OCI-LY3 (cell line): ENCODE data around the gene MIDN.

Experiments used
- H2AFZ ChIP-seq: fragments of 200-600, 300-600 bp; shearing (Covaris generic); 2 replicates; pipeline ENCODE4 v1.6.0; 2014; ENCODE audit warnings: antibody characterized with exemption, low read depth, low read length
- H3K27ac ChIP-seq: fragments of 200-600, 300-600 bp; sonication (generic); 2 replicates; pipeline ENCODE4 v1.5.1; 2014; ENCODE audit warnings: mild to moderate bottlenecking, low read length, moderate library complexity, mixed read lengths
- H3K27me3 ChIP-seq: fragments of 200-600, 300-600 bp; sonication (generic); 2 replicates; pipeline ENCODE4 v1.6.1; 2014; ENCODE audit warnings: low read depth, low read length, mixed read lengths
- H3K36me3 ChIP-seq: fragments of 200-600, 300-600 bp; sonication (generic); replicated peaks from 2 replicates; pipeline ENCODE3; 2014; ENCODE audit warnings: low read depth, low read length, mixed read lengths
- H3K4me1 ChIP-seq: fragments of 300-600, 200-600 bp; sonication (generic); 2 replicates; pipeline ENCODE4 v1.6.1; 2014; ENCODE audit warnings: low read length, mixed read lengths
- H3K4me2 ChIP-seq: fragments of 200-600, 300-600 bp; sonication (generic); 2 replicates; pipeline ENCODE4 v1.6.1; 2014; ENCODE audit warnings: low read length, mixed read lengths
- H3K4me3 ChIP-seq: fragments of 300-600, 200-600 bp; sonication (generic); 2 replicates; pipeline ENCODE4 v1.5.1; 2014; ENCODE audit warnings: antibody characterized with exemption, mild to moderate bottlenecking, low read length, moderate library complexity
- H3K79me2 ChIP-seq: fragments of 300-600, 200-600 bp; shearing (Covaris generic); 2 replicates; pipeline ENCODE4 v1.6.1; 2014; ENCODE audit warnings: mild to moderate bottlenecking, low read length, mixed read lengths
- H3K9ac ChIP-seq: fragments of 300-600, 200-600 bp; shearing (Covaris generic); 2 replicates; pipeline ENCODE4 v1.6.0; 2014; ENCODE audit warnings: mild to moderate bottlenecking, low read length, moderate library complexity
- H3K9me3 ChIP-seq: fragments of 200-600, 300-600 bp; shearing (Covaris generic); 2 replicates; pipeline ENCODE4 v1.6.1; 2014; ENCODE audit warnings: low read length, mixed read lengths; ENCODE audit not compliant: insufficient read depth
- H4K20me1 ChIP-seq: fragments of 200-600, 300-600 bp; sonication (generic); 2 replicates; pipeline ENCODE4 v1.6.1; 2016; ENCODE audit warnings: low read length, mixed read lengths; ENCODE audit not compliant: insufficient read depth
- CTCF ChIP-seq: fragments of 200-600, 300-600 bp; sonication (generic); IDR thresholded peaks from 2 replicates; pipeline ENCODE4 v1.5.1; 2014; ENCODE audit warnings: antibody characterized with exemption, low read length, low read depth
- EZH2phosphoT487 ChIP-seq: fragments of 200-600 bp; shearing (Covaris generic); IDR thresholded peaks from 2 replicates; pipeline ENCODE4 v1.6.1; 2018; ENCODE audit warnings: antibody characterized with exemption, mixed run types, low read depth

Gene MIDN

DNA sequence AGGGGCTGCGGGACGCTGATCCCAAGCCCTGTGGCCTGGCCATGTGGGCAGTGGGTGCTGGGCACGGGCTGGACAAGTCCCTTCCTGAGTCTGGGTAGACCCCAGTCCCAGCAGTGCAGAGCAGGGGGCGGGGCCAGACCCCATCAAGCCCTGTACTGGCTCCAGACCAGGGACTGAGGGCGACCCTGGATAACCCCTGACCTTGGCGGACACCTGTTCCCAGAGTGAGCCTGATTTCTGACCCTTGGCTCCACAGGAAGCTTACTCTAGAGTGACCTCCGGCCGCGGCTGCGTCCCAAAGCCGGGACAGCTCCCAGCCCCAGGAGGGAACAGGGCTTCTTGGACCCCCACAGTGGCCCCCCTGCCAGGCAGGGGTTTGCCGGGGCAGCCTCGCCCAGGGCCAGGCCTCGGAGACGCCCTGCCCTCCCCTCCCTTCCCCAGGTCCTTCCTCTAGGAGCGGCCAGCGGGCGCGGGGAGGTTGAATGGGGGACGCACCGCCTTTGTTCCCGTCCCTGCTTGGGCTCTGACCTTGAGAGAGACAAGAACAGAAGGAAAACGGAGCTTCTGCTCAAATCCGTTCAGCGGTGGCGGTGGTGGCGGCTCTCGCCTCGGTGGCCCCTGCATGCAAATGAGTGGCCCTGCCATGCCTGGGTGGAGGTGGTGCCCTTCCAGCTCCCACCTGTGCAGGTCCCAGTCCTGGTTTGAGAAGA is 35.0 kb downstream of the MIDN start:
- Histone ChIP-seq H3K4me1 (no peaks in the 10 kb centered on the region), H3K27ac (no peak overlapping the region), H3K4me3 (no peak overlapping the region), H2AFZ (no peak overlapping the region), H3K9me3 (no peaks in the 10 kb centered on the region), H3K9ac (no peak overlapping the region), H3K36me3 (peaks cover 12% of the 10 kb centered on the region), H3K27me3 (peaks cover 9% of the 10 kb centered on the region; the same call in 1 of the 2 replicates), H4K20me1 (peaks cover 5% of the 10 kb centered on the region; the same call in 1 of the 2 replicates), H3K4me2 (no peak overlapping the region), H3K79me2 (no peaks in the 10 kb centered on the region)
- no peak for TF ChIP-seq EZH2phosphoT487

DNA sequence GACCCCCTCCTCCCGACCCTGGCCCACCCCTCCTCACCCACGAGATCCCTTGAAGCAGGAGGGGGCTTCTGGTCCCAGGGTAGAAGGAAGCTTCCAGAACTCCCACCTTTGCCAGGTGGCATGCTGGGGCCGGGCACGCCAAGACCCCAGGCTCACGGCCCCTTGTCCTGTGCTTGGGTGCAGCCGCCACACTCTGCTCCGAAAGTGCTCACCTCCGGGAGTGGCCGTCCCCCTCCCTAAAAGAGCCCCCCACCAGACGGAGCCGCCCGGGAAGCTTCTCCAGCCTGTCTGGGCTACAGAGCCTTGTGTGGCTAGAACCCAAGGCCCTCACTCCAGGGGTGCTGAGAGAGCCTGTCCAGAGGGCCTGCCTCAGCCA is 35.5 kb downstream of the MIDN start:
- no peak overlapping the region for H3K27ac ChIP-seq
- peaks cover 9% of the 10 kb centered on the region; the same call in 1 of the 2 replicates for H3K27me3 ChIP-seq
- no peak overlapping the region for H3K4me2 ChIP-seq
- H3K4me3 ChIP-seq = no peak overlapping the region
- no peak overlapping the region for H2AFZ ChIP-seq
- TF ChIP-seq EZH2phosphoT487 = no peak
- no peak for TF ChIP-seq CTCF
- no peaks in the 10 kb centered on the region for H3K9me3 ChIP-seq
- peaks cover 11% of the 10 kb centered on the region for H3K36me3 ChIP-seq
- H3K4me1 ChIP-seq = no peaks in the 10 kb centered on the region
- H3K79me2 ChIP-seq = no peaks in the 10 kb centered on the region
- no peak overlapping the region for H3K9ac ChIP-seq
- peaks cover 5% of the 10 kb centered on the region; the same call in 1 of the 2 replicates for H4K20me1 ChIP-seq

DNA sequence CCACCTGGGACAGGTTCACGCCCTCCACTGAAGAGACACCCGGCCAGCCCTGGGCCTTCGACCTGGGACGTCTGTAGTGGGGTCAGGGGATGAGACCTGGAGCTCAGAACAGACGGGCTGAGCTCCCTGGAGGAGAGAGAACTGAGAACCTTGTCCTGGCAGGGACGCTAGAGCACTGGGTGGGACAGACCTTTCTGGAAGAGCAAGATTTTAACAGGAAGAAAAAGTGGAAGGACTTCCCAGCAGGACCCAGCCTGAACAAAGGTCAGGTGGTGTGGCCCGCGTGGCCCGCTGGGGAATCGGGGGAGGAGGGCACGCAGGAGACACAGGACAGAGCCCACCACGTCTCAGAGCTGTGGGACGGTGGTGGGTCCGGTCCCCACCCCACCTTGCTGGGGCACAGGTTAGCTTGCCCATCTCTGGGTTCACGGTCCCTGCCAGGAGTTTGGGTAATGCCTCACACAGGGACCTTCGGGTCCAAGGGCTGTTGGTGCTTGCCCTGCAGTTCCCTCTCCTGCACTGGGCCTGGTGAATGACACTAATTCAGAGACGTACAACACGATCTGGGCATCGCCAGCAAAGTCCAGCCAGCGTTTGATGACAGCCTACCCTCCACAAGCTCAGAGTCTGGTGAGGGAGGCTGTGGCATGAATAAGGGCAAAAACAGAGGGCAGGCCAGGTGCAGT is 36.1 kb downstream of the MIDN start:
- no peaks in the 10 kb centered on the region; the same call in 1 of the 2 replicates for H3K4me1 ChIP-seq
- no peak overlapping the region for H3K27ac ChIP-seq
- H3K9ac ChIP-seq = no peak overlapping the region
- no peak overlapping the region for H2AFZ ChIP-seq
- H3K4me3 ChIP-seq = no peak overlapping the region
- TF ChIP-seq EZH2phosphoT487 (no peak), CTCF (no peak)
- peaks cover 7% of the 10 kb centered on the region for H3K36me3 ChIP-seq
- peaks cover 9% of the 10 kb centered on the region; the same call in 1 of the 2 replicates for H3K27me3 ChIP-seq
- H3K79me2 ChIP-seq = no peaks in the 10 kb centered on the region
- H3K4me2 ChIP-seq = no peak overlapping the region
- H4K20me1 ChIP-seq = peaks cover 5% of the 10 kb centered on the region; the same call in 1 of the 2 replicates
- H3K9me3 ChIP-seq = no peaks in the 10 kb centered on the region

DNA sequence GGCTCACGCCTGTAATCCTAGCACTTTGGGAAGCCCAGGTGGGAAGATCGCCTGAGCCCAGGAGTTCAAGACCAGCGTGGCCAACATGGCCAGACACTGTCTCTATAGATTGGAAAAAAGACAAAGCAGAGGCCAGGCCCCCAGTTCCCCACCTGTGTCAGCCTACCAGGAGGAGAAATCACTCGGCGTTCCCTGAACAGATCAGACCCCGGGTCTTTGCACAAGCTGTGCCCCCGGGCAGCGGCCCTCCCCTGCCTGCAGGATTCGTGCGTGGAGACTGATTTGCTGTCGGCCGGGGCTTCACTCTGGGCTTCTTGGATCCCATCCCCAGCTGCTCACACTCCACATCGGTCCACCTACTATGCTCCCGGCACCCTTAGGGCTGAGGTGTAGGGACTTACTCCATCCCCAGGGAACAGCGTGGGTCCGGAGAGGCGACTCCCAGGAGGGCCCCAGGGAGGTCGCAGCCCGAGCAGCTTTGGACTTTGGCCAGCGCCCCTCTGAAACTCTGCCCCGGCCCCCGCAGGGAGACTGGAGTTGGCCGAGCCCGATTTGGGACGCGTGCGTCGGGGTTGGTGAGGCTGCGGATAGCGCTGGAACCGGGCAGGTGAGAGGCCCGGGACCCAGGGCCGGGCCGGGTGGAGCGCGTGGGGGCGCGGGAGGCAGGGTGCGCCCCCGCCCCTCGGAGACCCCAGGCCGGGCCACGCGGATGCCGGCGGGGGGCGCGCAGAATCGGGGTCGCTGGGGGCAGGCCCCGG is 36.8 kb downstream of the MIDN start:
- Histone ChIP-seq H4K20me1 (peaks cover under 1% of the 10 kb centered on the region; the same call in 1 of the 2 replicates), H3K4me2 (no peak overlapping the region), H3K27me3 (peaks cover 13% of the 10 kb centered on the region), H3K9ac (no peak overlapping the region), H3K79me2 (no peaks in the 10 kb centered on the region), H3K36me3 (peaks cover 2% of the 10 kb centered on the region), H3K9me3 (no peaks in the 10 kb centered on the region), H3K4me1 (peaks cover 7% of the 10 kb centered on the region), H3K4me3 (no peak overlapping the region), H3K27ac (no peak overlapping the region), H2AFZ (no peak overlapping the region)
- TF ChIP-seq EZH2phosphoT487 = no peak
- no peak for TF ChIP-seq CTCF
